SK-N-SH (cell line): Measurements from ENCODE around the gene FTCD. TPM values are rescaled to one million over a fixed set of nuclear protein-coding genes. Genes with fewer than 3 reads are reported as not detected.

Experiments
- CTCF ChIA-PET: fragments of 300-600, 350-600 bp; formaldehyde crosslinking; extraction: SDS; loops from one replicate; lab custom pipeline; 2021; lab: Yijun Ruan, JAX
- POLR2A ChIA-PET: fragments of 350-600 bp; sonication (Branson Sonifier 250); formaldehyde crosslinking; extraction: SDS; loops from one replicate; lab custom pipeline; 2020; ENCODE audit warnings: antibody characterized with exemption, inconsistent platforms; lab: Yijun Ruan, JAX
- DNase-seq: peaks from one replicate; pipeline ENCODE4 v3.0.0; 2012
- H2AFZ ChIP-seq: fragments of 200-600 bp; sonication (generic); 2 replicates; pipeline ENCODE4 v1.8.1; 2016; ENCODE audit warnings: antibody characterized with exemption, mild to moderate bottlenecking, low read depth
- H3F3A ChIP-seq: fragments of 200-600 bp; sonication (generic); replicated peaks from 2 replicates; pipeline ENCODE3; 2016; ENCODE audit warnings: antibody characterized with exemption, mild to moderate bottlenecking; ENCODE audit not compliant: insufficient read depth
- H3K27ac ChIP-seq, 2 experiments: fragments of 200-500 bp in 1 of 2; fragments of 200-600 bp in 1 of 2; sonication (Bioruptor generic) in 1 of 2; sonication (generic), shearing (Covaris generic) in 1 of 2; 2 replicates each; pipeline versions ENCODE4 v1.5.1 to v1.6.1; 2014 to 2016; ENCODE audit warnings: low read depth in 2 of 2, inconsistent platforms in 1 of 2, low read length in 1 of 2, mild to moderate bottlenecking in 1 of 2, mixed read lengths in 1 of 2
- H3K27me3 ChIP-seq: fragments of 200-600 bp; sonication (generic), shearing (Covaris generic); 2 replicates; pipeline ENCODE4 v1.6.1; 2016; ENCODE audit warnings: mixed run types; ENCODE audit not compliant: insufficient read depth
- H3K36me3 ChIP-seq, 2 experiments: fragments of 200-500 bp in 1 of 2; fragments of 200-600 bp in 1 of 2; sonication (Bioruptor generic) in 1 of 2; sonication (generic) in 1 of 2; replicated peaks in 1 of 2; 2 replicates each; pipeline versions ENCODE3 to v1.5.1; 2014 to 2016; ENCODE audit warnings: low read length in 1 of 2, mild to moderate bottlenecking in 1 of 2; ENCODE audit not compliant: insufficient read depth in 2 of 2, control insufficient read depth in 1 of 2
- H3K4me1 ChIP-seq, 2 experiments: fragments of 200-500 bp in 1 of 2; fragments of 200-600 bp in 1 of 2; sonication (Bioruptor generic) in 1 of 2; sonication (generic), shearing (Covaris generic) in 1 of 2; 2 replicates each; pipeline versions ENCODE4 v1.5.1 to v1.6.1; 2014 to 2016; ENCODE audit warnings: low read depth in 1 of 2, low read length in 1 of 2, mixed run types in 1 of 2; ENCODE audit not compliant: insufficient read depth in 2 of 2, control insufficient read depth in 1 of 2
- H3K4me2 ChIP-seq: fragments of 200-600 bp; sonication (generic), shearing (Covaris generic); 2 replicates; pipeline ENCODE4 v1.6.1; 2017; ENCODE audit warnings: mixed run types
- H3K4me3 ChIP-seq, 2 experiments: fragments of 200-500 bp in 1 of 2; fragments of 200-600 bp in 1 of 2; sonication (Bioruptor generic) in 1 of 2; sonication (generic), shearing (Covaris generic) in 1 of 2; 2 replicates each; pipeline versions ENCODE4 v1.5.1 to v1.8.1; 2014 to 2016; ENCODE audit warnings: low read depth in 2 of 2, inconsistent platforms in 1 of 2, low read length in 1 of 2, mild to moderate bottlenecking in 1 of 2, mixed read lengths in 1 of 2, moderate library complexity in 1 of 2
- H3K79me2 ChIP-seq: fragments of 200-600 bp; sonication (generic); 2 replicates; pipeline ENCODE4 v1.8.1; 2017; ENCODE audit warnings: mild to moderate bottlenecking; ENCODE audit not compliant: insufficient read depth
- H3K9ac ChIP-seq: fragments of 200-600 bp; sonication (generic); 2 replicates; pipeline ENCODE4 v1.6.1; 2017; ENCODE audit warnings: mixed run types
- H3K9me2 ChIP-seq: fragments of 200-600 bp; sonication (generic); 2 replicates; pipeline ENCODE4 v1.6.1; 2017; ENCODE audit warnings: mixed run types
- H3K9me3 ChIP-seq: fragments of 200-600 bp; sonication (generic); 2 replicates; pipeline ENCODE4 v1.6.1; 2017; ENCODE audit warnings: mixed run types, mild to moderate bottlenecking, moderate library complexity
- H4K20me1 ChIP-seq: fragments of 200-600 bp; sonication (generic); 2 replicates; pipeline ENCODE4 v1.6.1; 2017; ENCODE audit warnings: mild to moderate bottlenecking, mixed run types; ENCODE audit not compliant: insufficient read depth
- CHD2 ChIP-seq: fragments of 150-350 bp; IDR thresholded peaks from 2 replicates; pipeline ENCODE4 v1.6.1; 2018; ENCODE audit warnings: low read length; ENCODE audit not compliant: partially characterized antibody
- ELF1 ChIP-seq: IDR thresholded peaks from 2 replicates; pipeline ENCODE4 v1.4.0; 2012
- FOXJ3 ChIP-seq: sonication (generic); formaldehyde crosslinking; IDR thresholded peaks from 2 replicates; pipeline ENCODE4 v1.5.1; 2020; ENCODE audit warnings: mild to moderate bottlenecking, missing genetic modification reagents
- GATA2 ChIP-seq: sonication (generic); formaldehyde crosslinking; IDR thresholded peaks from 2 replicates; pipeline ENCODE4 v1.5.0; 2020; ENCODE audit warnings: mild to moderate bottlenecking, missing genetic modification reagents
- NFIC ChIP-seq: IDR thresholded peaks from 2 replicates; pipeline ENCODE4 v1.4.0; 2012; ENCODE audit warnings: borderline replicate concordance
- NRF1 ChIP-seq: IDR thresholded peaks from 2 replicates; pipeline ENCODE4 v1.6.1; 2012; ENCODE audit warnings: low read depth, mild to moderate bottlenecking, low read length
- POLR2AphosphoS5 ChIP-seq: IDR thresholded peaks from 2 replicates; pipeline ENCODE4 v1.6.1; 2012; ENCODE audit warnings: low read depth, low read length
- RCOR1 ChIP-seq: fragments of 150-350 bp; IDR thresholded peaks from 2 replicates; pipeline ENCODE4 v1.6.1; 2017; ENCODE audit warnings: antibody characterized with exemption, low read length
- RFX5 ChIP-seq: IDR thresholded peaks from 2 replicates; pipeline ENCODE4 v1.6.1; 2012; ENCODE audit warnings: mild to moderate bottlenecking, improper control_type of control experiment, low read length
- RXRA ChIP-seq: IDR thresholded peaks from 2 replicates; pipeline ENCODE4 v1.4.0; 2012; ENCODE audit warnings: low read depth, mild to moderate bottlenecking, borderline replicate concordance
- SMC3 ChIP-seq: IDR thresholded peaks from 2 replicates; pipeline ENCODE4 v1.6.1; 2012; ENCODE audit warnings: low read depth, low read length, improper control_type of control experiment
- TCF12 ChIP-seq: IDR thresholded peaks from 2 replicates; pipeline ENCODE4 v1.4.0; 2012
- TEAD4 ChIP-seq: IDR thresholded peaks from 2 replicates; pipeline ENCODE4 v1.4.0; 2012; ENCODE audit warnings: mild to moderate bottlenecking, borderline replicate concordance; ENCODE audit not compliant: insufficient read depth
- YY1 ChIP-seq: IDR thresholded peaks from 2 replicates; pipeline ENCODE4 v1.4.0; 2012; ENCODE audit warnings: low read depth, mild to moderate bottlenecking
- ZBTB33 ChIP-seq: IDR thresholded peaks from 2 replicates; pipeline ENCODE4 v1.4.0; 2012; ENCODE audit warnings: low read depth, borderline replicate concordance
- WGBS: methylation state at CpG from one replicate; pipeline ENCODE4 v1.1.6; 2017; ENCODE audit warnings: low lambda C conversion rate; 5-methylcytosine and 5-hydroxymethylcytosine counted together
- polyA plus RNA-seq, 3 experiments: library from polyadenylated mRNA; depleted of rRNA; stranded (reverse); fragments of >200 nt; gene quantifications; 2 replicates each; pipeline ENCODE4 v1.2.3, GENCODE V29; 2012
- TF ChIP-seq, protein P1 (sequence below): fragments of 150-350 bp; IDR thresholded peaks from 2 replicates; pipeline ENCODE4 v1.6.1; 2017; ENCODE audit warnings: antibody characterized with exemption, low read length, low read depth, borderline replicate concordance
- TF ChIP-seq, protein P2 (sequence below): fragments of 150-350 bp; IDR thresholded peaks from 2 replicates; pipeline ENCODE4 v1.6.1; 2016; ENCODE audit warnings: mild to moderate bottlenecking, low read depth, low read length

FTCD gene
- polyA plus RNA-seq, 1 of the 3 experiments (the other 2 are of a cell fraction), result 0.33 TPM

- H3K27me3 ChIP-seq, result no peaks in the 10 kb centered on the region
- TF ChIP-seq, protein P1, sequence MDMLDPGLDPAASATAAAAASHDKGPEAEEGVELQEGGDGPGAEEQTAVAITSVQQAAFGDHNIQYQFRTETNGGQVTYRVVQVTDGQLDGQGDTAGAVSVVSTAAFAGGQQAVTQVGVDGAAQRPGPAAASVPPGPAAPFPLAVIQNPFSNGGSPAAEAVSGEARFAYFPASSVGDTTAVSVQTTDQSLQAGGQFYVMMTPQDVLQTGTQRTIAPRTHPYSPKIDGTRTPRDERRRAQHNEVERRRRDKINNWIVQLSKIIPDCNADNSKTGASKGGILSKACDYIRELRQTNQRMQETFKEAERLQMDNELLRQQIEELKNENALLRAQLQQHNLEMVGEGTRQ, result no peak
- no peak for TF ChIP-seq ZBTB33
- TF ChIP-seq TEAD4, result no peak
- TF ChIP-seq, protein P2, sequence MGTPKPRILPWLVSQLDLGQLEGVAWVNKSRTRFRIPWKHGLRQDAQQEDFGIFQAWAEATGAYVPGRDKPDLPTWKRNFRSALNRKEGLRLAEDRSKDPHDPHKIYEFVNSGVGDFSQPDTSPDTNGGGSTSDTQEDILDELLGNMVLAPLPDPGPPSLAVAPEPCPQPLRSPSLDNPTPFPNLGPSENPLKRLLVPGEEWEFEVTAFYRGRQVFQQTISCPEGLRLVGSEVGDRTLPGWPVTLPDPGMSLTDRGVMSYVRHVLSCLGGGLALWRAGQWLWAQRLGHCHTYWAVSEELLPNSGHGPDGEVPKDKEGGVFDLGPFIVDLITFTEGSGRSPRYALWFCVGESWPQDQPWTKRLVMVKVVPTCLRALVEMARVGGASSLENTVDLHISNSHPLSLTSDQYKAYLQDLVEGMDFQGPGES, result no peak
- TF ChIP-seq RXRA, result no peak
- TF ChIP-seq POLR2AphosphoS5, result no peak
- no peak for TF ChIP-seq GATA2
- no peak for TF ChIP-seq RCOR1
- TF ChIP-seq YY1, result no peak
- no peak for TF ChIP-seq ELF1
- no peak for TF ChIP-seq NFIC
- TF ChIP-seq NRF1, result no peak
- no peak for TF ChIP-seq SMC3
- TF ChIP-seq RFX5, result no peak
- no peak for TF ChIP-seq TCF12
- TF ChIP-seq CHD2, result no peak
- no peak for TF ChIP-seq FOXJ3 (CRISPR knock-in tag)
- ChIA-PET POLR2A (no interaction called here), CTCF (interaction anchor here (1.1 kb wide), 1 partner anchor 8 kb away, joined by 4 read pairs; no protein-coding TSS in a partner anchor)
- H3K36me3 ChIP-seq, result no peaks in the 10 kb centered on the region
- H3K79me2 ChIP-seq, result no peaks in the 10 kb centered on the region
- no peaks in the 10 kb centered on the region for H4K20me1 ChIP-seq
- no peaks in the 10 kb centered on the region for H3K9me2 ChIP-seq
- H3K4me3 ChIP-seq, result no peak overlapping the region
- peak overlapping the region; percentile 52; the same call in 1 of the 2 replicates for H3K4me2 ChIP-seq
- H3K9ac ChIP-seq, result no peak overlapping the region
- no peaks in the 10 kb centered on the region for H3K4me1 ChIP-seq
- DNase-seq, result no peak
- no peak overlapping the region for H2AFZ ChIP-seq
- H3F3A ChIP-seq, result peaks cover 6% of the 10 kb centered on the region
- no peaks in the 10 kb centered on the region; the same call in 1 of the 2 replicates for H3K9me3 ChIP-seq
- peak overlapping the region in 1 of 2 experiments; percentile 72; a peak in 1 of 4 replicates for H3K27ac ChIP-seq
- 79% methylated on average over 6 of the region's 8 CpGs for WGBS
These were observed 63.8 kb downstream of the FTCD start for GRCh38 chr21:46091631-46092025.
